ENCODE measurements around the gene TUBGCP3. TPM values are rescaled to one million over a fixed set of nuclear protein-coding genes. Genes with fewer than 3 reads are reported as not detected.

The TUBGCP3 gene
- total RNA-seq: 10 to 100 TPM; 27.7 to 50.3 (median 34.9) TPM

GRCh38 chr13:112587764-112588489 is at the start of gene TUBGCP3:
TSS of gene TUBGCP3 (minus strand) at chr13:112588153. CDS start at chr13:112587980, 173 bp downstream.
- TF ChIP-seq EP300 (IDR thresholded peaks at IDR 0.05): peak in 1 of 4 donors; percentile 1
- peak in 2 of 4 donors; percentile 26 to 74 for TF ChIP-seq POLR2A (IDR thresholded peaks at IDR 0.05)
- peak; percentile 55 to 81 for TF ChIP-seq POLR2AphosphoS5 (IDR thresholded peaks at IDR 0.05)
- TF ChIP-seq CTCF (IDR thresholded peaks at IDR 0.05): peak in 5 of 6 experiments; percentile 7 to 78 (median 55)
- DNase-seq (peak; percentile 86 to 97), ATAC-seq (ENCODE audit: low FRiP score in 2 of 2) (peak; percentile 95 to 97)
- Histone ChIP-seq H3K27ac (peak within 1 kb of the TSS; percentile 96 to 99 (median 98)), H3K4me3 (peak within 1 kb of the TSS; percentile 57 to 99 (median 84)), H3K9me3 (no peaks in the 10 kb centered on the region), H3K4me1 (peaks cover 16 to 19% (median 17%) of the 10 kb centered on the region in 4 donors), H3K36me3 (no peaks in the 10 kb centered on the region), H3K27me3 (no peaks in the 10 kb centered on the region)
- 0 to 1% methylated on average over 34 to 62 of the region's 77 CpGs for WGBS, 2 donors

GRCh38 chr13:112637017-112637801 is 49.3 kb upstream of the TUBGCP3 start:
- no peaks in the 10 kb centered on the region for H3K9me3 ChIP-seq
- TF ChIP-seq POLR2A (IDR thresholded peaks at IDR 0.05): no peak
- TF ChIP-seq POLR2AphosphoS5 (IDR thresholded peaks at IDR 0.05): no peak
- no peak for TF ChIP-seq EP300 (IDR thresholded peaks at IDR 0.05)
- no peak for TF ChIP-seq CTCF (IDR thresholded peaks at IDR 0.05)
- 84 to 85% methylated on average over 22 to 27 of the region's 27 CpGs for WGBS, 2 donors
- no peaks in the 10 kb centered on the region for H3K27me3 ChIP-seq
- peaks cover 0 to 10% (median 4%) of the 10 kb centered on the region in 4 donors for H3K4me1 ChIP-seq
- H3K36me3 ChIP-seq: no peaks in the 10 kb centered on the region
- DNase-seq: no peak
- no peak overlapping the region for H3K27ac ChIP-seq
- no peak overlapping the region for H3K4me3 ChIP-seq
- peak in 1 of 2 donors; percentile 8 for ATAC-seq (ENCODE audit: low FRiP score in 2 of 2)

- ATAC-seq (ENCODE audit: low FRiP score in 2 of 2): peak in 1 of 2 donors; percentile 19
- WGBS, 2 donors: 93 to 94% methylated on average over 11 to 18 of the region's 19 CpGs
- DNase-seq: no peak
- Histone ChIP-seq H3K4me1 (peaks cover 0 to 10% (median 4%) of the 10 kb centered on the region in 4 donors), H3K27ac (no peak overlapping the region), H3K4me3 (no peak overlapping the region), H3K27me3 (no peaks in the 10 kb centered on the region), H3K9me3 (no peaks in the 10 kb centered on the region), H3K36me3 (no peaks in the 10 kb centered on the region)
- TF ChIP-seq POLR2AphosphoS5 (IDR thresholded peaks at IDR 0.05) (no peak), EP300 (IDR thresholded peaks at IDR 0.05) (no peak)
These were observed 48.5 kb upstream of the TUBGCP3 start for GRCh38 chr13:112636401-112636975.

- no peak for ATAC-seq (ENCODE audit: low FRiP score in 2 of 2)
These were observed 47.4 kb upstream of the TUBGCP3 start for GRCh38 chr13:112635323-112635722.

More at GRCh38 chr13:112635323-112635722, 47.4 kb upstream of the TUBGCP3 start:
- H3K36me3 ChIP-seq: no peaks in the 10 kb centered on the region
- TF ChIP-seq POLR2AphosphoS5 (IDR thresholded peaks at IDR 0.05): no peak
- no peak for TF ChIP-seq EP300 (IDR thresholded peaks at IDR 0.05)
- TF ChIP-seq CTCF (IDR thresholded peaks at IDR 0.05): no peak
- no peak for TF ChIP-seq POLR2A (IDR thresholded peaks at IDR 0.05)
- no peaks in the 10 kb centered on the region for H3K27me3 ChIP-seq
- H3K9me3 ChIP-seq: no peaks in the 10 kb centered on the region
- peaks cover 0 to under 1% (median 0%) of the 10 kb centered on the region in 4 donors for H3K4me1 ChIP-seq
- H3K4me3 ChIP-seq: no peak overlapping the region
- 54 to 74% methylated on average over 6 of the region's 6 CpGs for WGBS, 2 donors
- H3K27ac ChIP-seq: no peak overlapping the region
- no peak for DNase-seq

Data from upper lobe of left lung (tissue), 6 donors.